GM12892 (cell line): ENCODE data around the gene FBN3.
"Not testable (repeated sequence)": the region's sequence is repeated elsewhere in the genome, so short reads cannot be mapped to it uniquely, and the experiment has no call there.

Experiments used
- DNase-seq: peaks from one replicate; pipeline ENCODE4 v3.0.0; 2011; ENCODE audit not compliant: insufficient read length
- FAIRE-seq: peaks from 2 replicates; lab custom pipeline; 2011; peaks lifted over from hg19 to GRCh38; lab: Jason Lieb, UNC
- POLR2A ChIP-seq: IDR thresholded peaks from 2 replicates; pipeline ENCODE4 v1.6.1; 2011; ENCODE audit warnings: low read depth, low read length, control low read depth
- POLR2AphosphoS5 ChIP-seq: IDR thresholded peaks from 2 replicates; pipeline ENCODE4 v1.6.1; 2011; ENCODE audit warnings: low read depth, low read length, control low read depth
- TAF1 ChIP-seq: IDR thresholded peaks from 2 replicates; pipeline ENCODE4 v1.6.1; 2011; ENCODE audit warnings: low read depth, mild to moderate bottlenecking, control low read depth, low read length, borderline replicate concordance

The FBN3 gene

DNA sequence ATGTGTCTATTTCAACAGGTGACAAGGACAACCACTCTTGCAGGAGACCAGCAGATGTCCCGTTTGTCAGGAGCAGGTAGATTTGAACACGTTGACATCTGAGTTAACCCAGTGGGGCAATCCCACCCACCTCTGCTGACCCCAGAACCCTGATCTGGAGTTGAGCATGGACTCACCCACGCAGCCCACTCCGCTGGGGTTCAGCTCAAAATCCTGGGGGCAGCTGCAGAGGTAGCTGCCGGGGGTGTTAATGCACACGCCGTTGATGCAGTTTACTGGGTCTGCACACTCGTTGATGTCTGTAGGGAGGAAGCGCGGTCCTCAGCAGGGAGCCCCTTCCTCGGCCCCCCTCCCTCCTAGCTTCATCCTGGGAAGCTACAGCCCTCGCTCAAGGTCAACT lies 39.9 kb downstream of the FBN3 start:
- no peak for TF ChIP-seq POLR2A
- no peak for TF ChIP-seq POLR2AphosphoS5
- no peak for TF ChIP-seq TAF1
- FAIRE-seq (no peak), DNase-seq (no peak)

DNA sequence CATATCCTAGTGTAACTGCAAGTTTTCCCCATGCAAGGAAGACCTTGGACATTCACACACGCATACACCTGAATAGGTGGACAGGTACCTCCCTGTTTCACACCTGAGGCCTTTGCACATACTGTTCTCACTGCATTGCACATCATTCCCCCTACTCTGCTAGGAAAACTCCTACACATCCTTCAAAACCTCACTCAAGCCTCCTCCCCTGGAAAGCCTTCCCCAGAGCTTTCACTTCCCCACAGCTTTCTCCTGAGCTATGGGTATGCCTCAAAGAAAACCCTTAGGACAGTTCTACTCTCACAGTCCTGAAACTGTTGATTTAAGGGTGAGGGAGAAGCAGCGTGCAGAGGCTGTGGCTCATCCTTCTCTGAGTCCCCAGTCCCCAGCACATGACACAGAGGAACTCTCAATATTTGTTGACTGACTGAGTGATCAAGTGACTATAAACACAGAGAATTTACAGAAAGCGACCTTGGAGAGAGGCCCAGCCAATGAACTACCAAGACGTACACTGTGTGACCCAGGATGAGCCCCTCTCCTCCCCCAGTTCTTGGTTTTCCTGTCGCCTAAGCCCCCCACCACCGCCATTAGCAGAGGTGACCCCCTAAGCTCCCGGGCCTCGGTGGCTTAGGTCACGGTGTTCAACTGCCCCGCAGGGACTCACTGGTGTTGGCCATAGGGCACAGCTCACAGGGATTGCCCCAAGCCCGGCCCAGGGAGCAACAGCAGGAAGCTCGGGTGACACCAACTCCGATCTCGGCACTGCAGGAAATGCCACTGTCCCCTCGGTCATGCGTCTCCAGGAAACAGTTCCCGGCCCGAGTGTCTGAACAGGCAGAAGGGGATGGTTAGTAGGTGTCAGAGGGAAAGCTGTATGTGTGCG lies 40.6 kb downstream of the FBN3 start:
- FAIRE-seq (no peak), DNase-seq (no peak)
- TF ChIP-seq TAF1 (no peak), POLR2AphosphoS5 (no peak), POLR2A (no peak)

DNA sequence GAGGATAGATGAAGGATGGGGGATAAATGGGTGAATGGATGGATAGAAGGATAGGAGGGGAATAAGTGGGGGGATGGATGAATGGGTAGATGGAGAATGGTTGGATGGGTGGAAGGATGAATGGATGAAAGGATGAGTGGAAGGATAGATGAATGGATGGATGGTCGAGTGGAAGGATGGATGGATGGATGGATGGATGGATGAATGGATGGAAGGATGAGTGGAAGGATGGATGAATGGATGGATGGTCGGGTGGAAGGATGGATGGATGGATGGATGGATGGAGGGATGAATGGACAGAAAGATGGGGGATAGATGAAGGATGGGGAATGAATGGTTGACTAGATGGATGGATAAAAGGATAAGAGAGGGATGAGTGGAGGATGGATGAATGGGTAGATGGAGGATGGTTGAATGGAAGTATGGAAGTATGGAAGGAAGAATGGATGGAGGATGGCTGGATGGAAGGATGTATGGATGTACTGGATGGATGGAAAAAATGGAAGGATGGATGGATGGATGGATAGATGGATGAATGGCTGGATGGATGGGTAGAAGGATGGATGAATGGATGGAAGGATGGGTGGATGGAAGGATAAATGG lies 42.0 kb downstream of the FBN3 start:
- FAIRE-seq (no peak), DNase-seq (no peak)
- TF ChIP-seq TAF1 (no peak), POLR2AphosphoS5 (no peak), POLR2A (no peak)

- no peak for TF ChIP-seq POLR2A
- no peak for TF ChIP-seq TAF1
- no peak for TF ChIP-seq POLR2AphosphoS5
- DNase-seq, result no peak
- no peak for FAIRE-seq
Measured at GRCh38 chr19:8105471-8105870, 43.9 kb downstream of the FBN3 start.

GRCh38 chr19:8101910-8102309 lies 47.5 kb downstream of the FBN3 start:
- DNase-seq, FAIRE-seq: not testable (repeated sequence)

DNA sequence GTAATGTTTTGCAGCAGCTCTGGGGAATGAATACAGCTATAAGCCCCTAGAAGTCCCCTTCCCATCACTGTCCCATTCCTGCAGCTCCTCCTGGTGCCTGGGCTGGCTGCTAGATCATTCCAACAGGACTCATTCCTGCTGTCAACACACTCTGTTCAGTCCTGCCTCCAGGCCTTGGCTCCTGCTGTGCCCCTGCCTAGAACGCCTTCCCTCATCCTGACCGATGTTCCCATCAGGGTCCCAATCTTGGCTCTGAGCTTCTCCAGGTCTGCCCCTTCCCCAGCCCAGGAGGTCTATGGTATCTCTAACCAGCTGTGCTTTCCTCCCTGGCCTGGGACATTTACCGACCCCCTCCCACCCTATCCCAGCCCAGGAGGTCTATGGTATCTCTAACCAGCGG lies 48.1 kb downstream of the FBN3 start:
- no peak for DNase-seq
- FAIRE-seq, result no peak
- TF ChIP-seq POLR2AphosphoS5, result no peak

DNA sequence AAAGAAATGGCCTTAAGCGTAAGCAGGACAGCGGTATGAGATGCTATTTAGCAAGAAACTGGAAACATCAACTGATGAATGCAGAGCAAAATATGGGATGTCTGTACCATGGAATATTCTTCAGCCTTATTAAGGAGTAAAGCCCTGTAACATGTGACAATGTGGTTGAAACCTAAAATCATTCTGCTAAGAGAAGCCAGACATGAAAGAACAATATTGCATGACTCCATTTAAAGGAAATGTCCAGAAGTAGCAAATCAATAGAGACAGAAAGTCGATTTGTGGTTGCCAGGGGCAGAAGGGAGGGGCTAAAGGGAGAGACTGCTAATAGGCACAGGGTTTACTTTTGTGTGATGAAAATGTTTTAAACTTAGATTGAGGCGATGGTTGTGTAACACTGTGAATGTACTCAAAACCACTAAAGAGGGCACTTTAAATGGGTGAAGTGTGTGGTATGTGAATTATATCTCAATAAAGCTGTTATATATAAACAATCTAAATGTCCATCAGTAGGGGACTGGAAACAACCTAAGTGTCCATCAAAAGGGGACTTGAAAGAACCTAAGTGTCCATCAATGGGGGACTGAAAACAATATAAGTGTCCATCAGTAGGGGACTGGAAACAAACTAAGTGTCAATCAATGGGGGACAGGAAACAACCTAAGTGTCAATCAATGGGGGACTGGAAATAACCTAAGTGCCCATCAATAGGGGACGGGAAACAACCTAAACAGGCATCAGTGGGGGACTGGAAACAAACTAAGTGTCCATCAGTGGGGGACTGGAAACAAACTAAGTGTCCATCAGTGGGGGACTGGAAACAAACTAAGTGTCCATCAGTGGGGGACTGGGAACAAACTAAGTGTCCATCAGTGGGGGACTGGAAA lies 51.5 kb downstream of the FBN3 start:
- TF ChIP-seq POLR2AphosphoS5 (no peak), POLR2A (no peak)
- no peak for DNase-seq
- FAIRE-seq, result no peak

DNA sequence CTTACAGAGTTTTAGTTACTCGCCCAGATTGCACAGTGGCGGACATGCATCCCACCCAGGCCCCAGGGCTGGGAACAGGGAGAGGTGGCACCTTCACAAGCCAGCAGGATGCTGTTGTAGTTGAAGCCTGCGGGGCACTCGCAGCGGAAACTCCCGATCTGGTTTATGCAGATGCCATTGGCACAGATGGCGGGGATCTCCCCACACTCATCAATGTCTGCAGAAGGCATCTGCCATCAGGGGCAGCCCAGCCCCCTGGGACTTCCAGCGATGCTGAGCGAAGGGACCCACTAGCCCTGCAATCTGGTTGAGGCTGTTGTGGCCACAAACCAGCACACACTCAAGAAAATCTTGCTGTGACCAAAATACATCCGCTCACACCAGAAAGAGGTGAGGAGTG lies 52.2 kb downstream of the FBN3 start:
- DNase-seq, result no peak
- TF ChIP-seq POLR2A (no peak), POLR2AphosphoS5 (no peak), TAF1 (no peak)
- no peak for FAIRE-seq

DNA sequence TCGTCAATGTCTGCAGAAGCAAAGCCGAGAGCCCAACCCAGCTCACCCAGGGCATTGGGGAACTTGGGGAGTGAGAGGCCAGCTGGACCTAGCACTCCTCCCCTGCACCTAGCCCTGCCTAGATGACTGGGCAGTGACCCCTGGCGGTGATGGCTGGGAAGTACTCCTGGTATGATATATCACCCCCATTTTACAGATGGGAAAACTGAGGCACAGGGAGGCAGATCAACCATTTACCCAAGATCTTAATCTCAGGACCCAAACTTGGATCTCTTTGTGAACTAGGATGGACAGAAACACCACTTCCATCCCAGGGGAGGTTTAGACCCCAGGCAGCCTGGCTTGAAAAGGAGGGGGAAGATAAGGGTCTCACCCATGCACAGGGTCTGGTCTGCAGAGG lies 53.3 kb downstream of the FBN3 start:
- FAIRE-seq, result no peak
- no peak for TF ChIP-seq POLR2A
- TF ChIP-seq POLR2AphosphoS5, result no peak
- TF ChIP-seq TAF1, result no peak

GRCh38 chr19:8095354-8095886 lies 54.0 kb downstream of the FBN3 start:
- no peak for DNase-seq
- FAIRE-seq, result no peak
- TF ChIP-seq POLR2AphosphoS5 (no peak), POLR2A (no peak), TAF1 (no peak)

More for the DNA sequence above, 53.3 kb downstream of the FBN3 start:
- no peak for DNase-seq

- TF ChIP-seq POLR2AphosphoS5 (no peak), POLR2A (no peak), TAF1 (no peak)
- no peak for FAIRE-seq
- DNase-seq, result no peak
Measured at GRCh38 chr19:8094336-8094735, 55.1 kb downstream of the FBN3 start.

- TF ChIP-seq POLR2A (no peak), POLR2AphosphoS5 (no peak), TAF1 (no peak)
- FAIRE-seq (no peak), DNase-seq (no peak)
Measured at GRCh38 chr19:8093740-8094139, 55.7 kb downstream of the FBN3 start.

GRCh38 chr19:8090950-8091349 lies 58.4 kb downstream of the FBN3 start:
- TF ChIP-seq POLR2A, result no peak
- no peak for TF ChIP-seq POLR2AphosphoS5
- TF ChIP-seq TAF1, result no peak
- FAIRE-seq (no peak), DNase-seq (no peak)
